ENCODE measurements around the gene IL36B. TPM values are rescaled to one million over a fixed set of nuclear protein-coding genes. Genes with fewer than 3 reads are reported as not detected.

The IL36B gene
- total RNA-seq, 1 experiment from 2014 or later, result not detected

DNA sequence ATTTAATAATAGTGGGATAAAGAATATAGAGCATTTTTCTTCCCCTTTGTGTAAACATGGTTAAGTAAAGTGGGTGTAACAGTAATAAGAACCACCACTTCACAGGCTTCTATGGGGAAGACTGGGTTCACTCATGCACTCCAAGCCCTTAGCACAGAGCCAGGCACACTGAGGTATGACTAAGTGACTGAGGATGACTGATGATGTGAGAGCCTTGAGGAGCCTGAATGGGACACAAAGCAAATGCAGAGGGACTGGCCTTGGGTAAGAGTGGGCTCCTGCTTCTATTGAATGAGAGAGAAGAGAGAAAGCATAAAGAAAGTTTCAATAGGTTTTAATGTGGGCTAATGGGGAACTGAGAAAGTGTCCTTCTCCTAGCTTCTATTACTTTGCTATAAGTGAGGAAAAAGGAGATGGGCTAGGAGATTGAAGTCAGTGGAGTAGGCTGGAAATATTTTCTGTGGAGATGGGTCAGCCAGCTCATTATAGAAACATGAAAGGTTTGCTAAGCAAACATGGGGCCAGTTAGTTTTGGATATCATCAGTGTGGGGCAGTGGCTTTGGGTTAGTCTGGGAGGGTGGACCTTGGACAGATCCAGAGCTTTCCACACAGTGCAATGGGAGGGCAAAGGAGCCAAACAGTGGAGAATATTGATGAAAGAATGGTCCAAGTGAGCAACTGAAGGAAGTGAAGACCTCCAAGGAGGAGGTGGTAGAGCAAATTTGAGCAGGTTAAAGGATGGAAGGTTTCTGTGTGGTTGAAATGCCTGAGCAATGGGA lies 35.7 kb upstream of the IL36B start:
- BruUV-seq (replicated peaks), result no TSS peak
- peaks cover 14% of the 10 kb centered on the region for H3K4me1 Mint-ChIP-seq (ENCODE audit: low read depth, unreplicated experiment)
- no peak for DNase-seq
- no peak overlapping the region for H3K27ac Mint-ChIP-seq (ENCODE audit: unreplicated experiment)
- intact Hi-C loops (cut with micrococcal nuclease; ENCODE audit: unreplicated experiment), result no loop called here
- TF ChIP-seq, protein P1, sequence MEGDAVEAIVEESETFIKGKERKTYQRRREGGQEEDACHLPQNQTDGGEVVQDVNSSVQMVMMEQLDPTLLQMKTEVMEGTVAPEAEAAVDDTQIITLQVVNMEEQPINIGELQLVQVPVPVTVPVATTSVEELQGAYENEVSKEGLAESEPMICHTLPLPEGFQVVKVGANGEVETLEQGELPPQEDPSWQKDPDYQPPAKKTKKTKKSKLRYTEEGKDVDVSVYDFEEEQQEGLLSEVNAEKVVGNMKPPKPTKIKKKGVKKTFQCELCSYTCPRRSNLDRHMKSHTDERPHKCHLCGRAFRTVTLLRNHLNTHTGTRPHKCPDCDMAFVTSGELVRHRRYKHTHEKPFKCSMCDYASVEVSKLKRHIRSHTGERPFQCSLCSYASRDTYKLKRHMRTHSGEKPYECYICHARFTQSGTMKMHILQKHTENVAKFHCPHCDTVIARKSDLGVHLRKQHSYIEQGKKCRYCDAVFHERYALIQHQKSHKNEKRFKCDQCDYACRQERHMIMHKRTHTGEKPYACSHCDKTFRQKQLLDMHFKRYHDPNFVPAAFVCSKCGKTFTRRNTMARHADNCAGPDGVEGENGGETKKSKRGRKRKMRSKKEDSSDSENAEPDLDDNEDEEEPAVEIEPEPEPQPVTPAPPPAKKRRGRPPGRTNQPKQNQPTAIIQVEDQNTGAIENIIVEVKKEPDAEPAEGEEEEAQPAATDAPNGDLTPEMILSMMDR (IDR thresholded peaks at IDR 0.05; ENCODE audit: unreplicated experiment), result no peak
- H3K9me3 Mint-ChIP-seq (ENCODE audit: low read depth, unreplicated experiment), result no peaks in the 10 kb centered on the region
- no peak overlapping the region for H3K4me3 Mint-ChIP-seq (ENCODE audit: low read depth, unreplicated experiment)
- H3K36me3 Mint-ChIP-seq (ENCODE audit: insufficient read depth, unreplicated experiment), result no peaks in the 10 kb centered on the region
- CTCF ChIA-PET, result interaction anchor here (1.2 kb wide), 1 partner anchor 48 kb away, joined by 3 read pairs; no protein-coding TSS in a partner anchor
- no peaks in the 10 kb centered on the region for H3K27me3 Mint-ChIP-seq (ENCODE audit: unreplicated experiment)

DNA sequence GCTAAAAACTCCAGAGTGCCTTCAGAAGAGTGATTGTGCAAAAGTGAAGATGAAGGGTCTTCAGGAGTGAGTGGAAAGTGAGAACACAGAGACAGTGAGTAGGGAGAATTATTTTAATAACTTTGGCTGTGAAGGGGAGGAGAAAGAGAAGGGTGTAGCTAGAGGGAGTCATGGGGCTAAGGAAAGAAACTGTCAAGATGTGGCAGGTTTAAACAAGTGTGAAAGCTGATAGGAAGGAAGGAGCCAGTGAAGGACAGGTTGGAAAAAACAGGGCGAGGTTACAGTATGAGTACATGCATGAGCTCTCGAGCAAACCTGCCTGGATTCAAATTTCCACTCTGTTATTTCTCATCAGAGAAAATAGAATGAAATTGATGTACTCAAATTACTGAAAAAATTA lies 32.9 kb upstream of the IL36B start:
- Mint-ChIP-seq H3K36me3 (ENCODE audit: insufficient read depth, unreplicated experiment) (peaks cover 2% of the 10 kb centered on the region), H3K4me3 (ENCODE audit: low read depth, unreplicated experiment) (no peak overlapping the region), H3K27ac (ENCODE audit: unreplicated experiment) (no peak overlapping the region), H3K27me3 (ENCODE audit: unreplicated experiment) (no peaks in the 10 kb centered on the region), H3K9me3 (ENCODE audit: low read depth, unreplicated experiment) (no peaks in the 10 kb centered on the region), H3K4me1 (ENCODE audit: low read depth, unreplicated experiment) (peaks cover 18% of the 10 kb centered on the region)
- DNase-seq, result no peak
- no TSS peak for BruUV-seq (replicated peaks)
- CTCF ChIA-PET, result no interaction called here
- TF ChIP-seq, protein P1 (IDR thresholded peaks at IDR 0.05; ENCODE audit: unreplicated experiment), result no peak
- intact Hi-C loops (cut with micrococcal nuclease; ENCODE audit: unreplicated experiment), result loop anchor here (2.0 kb wide), 2 partner anchors 33 to 113 kb away; no protein-coding TSS in a partner anchor

DNA sequence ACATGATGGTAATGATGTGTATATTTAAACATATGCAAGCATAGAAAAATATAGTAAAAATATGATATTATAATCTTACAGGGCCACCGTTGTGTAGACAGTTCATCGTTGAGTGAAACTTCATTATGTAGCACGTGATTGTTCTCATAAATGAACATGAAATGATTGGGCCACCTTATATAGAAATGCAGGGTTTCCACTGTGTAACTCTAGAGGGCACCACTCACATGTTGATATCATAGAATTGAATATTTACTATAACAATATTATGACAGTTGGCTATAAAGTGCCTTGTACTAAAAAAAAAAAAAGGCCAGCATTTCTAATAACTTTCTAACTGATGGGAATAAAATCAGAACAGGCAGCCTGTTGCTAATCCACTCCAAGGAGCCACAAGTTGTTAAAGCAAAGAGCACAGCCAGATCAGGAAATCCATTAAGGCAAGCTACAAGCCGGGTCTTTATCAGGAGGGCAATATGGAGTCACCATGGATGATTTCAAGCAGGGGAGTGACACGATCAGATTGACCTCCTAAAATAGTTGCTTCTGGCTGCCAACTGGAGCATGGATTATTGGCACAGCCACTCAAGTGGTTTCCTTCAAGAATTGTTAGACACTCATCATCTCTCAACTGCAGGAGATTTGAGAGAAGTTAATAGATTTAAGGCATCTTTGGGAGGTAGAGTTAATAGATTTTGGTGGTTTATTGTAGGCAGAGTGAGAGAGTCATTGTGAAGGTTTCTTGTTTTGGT lies 31.8 kb upstream of the IL36B start:
- CTCF ChIA-PET, result interaction anchor here (0.6 to 0.7 kb wide), 2 partner anchors 149 to 307 kb away, joined by 3 to 5 read pairs; no protein-coding TSS in a partner anchor
- Mint-ChIP-seq H3K4me3 (ENCODE audit: low read depth, unreplicated experiment) (no peak overlapping the region), H3K4me1 (ENCODE audit: low read depth, unreplicated experiment) (peaks cover 29% of the 10 kb centered on the region), H3K9me3 (ENCODE audit: low read depth, unreplicated experiment) (no peaks in the 10 kb centered on the region), H3K27me3 (ENCODE audit: unreplicated experiment) (no peaks in the 10 kb centered on the region), H3K27ac (ENCODE audit: unreplicated experiment) (no peak overlapping the region), H3K36me3 (ENCODE audit: insufficient read depth, unreplicated experiment) (peaks cover 9% of the 10 kb centered on the region)
- TF ChIP-seq, protein P1 (IDR thresholded peaks at IDR 0.05; ENCODE audit: unreplicated experiment), result no peak
- no TSS peak for BruUV-seq (replicated peaks)
- peak; percentile 38 for DNase-seq
- intact Hi-C loops (cut with micrococcal nuclease; ENCODE audit: unreplicated experiment), result loop anchor here (2.0 to 5.0 kb wide), 4 partner anchors 34 to 308 kb away; no protein-coding TSS in a partner anchor

DNA sequence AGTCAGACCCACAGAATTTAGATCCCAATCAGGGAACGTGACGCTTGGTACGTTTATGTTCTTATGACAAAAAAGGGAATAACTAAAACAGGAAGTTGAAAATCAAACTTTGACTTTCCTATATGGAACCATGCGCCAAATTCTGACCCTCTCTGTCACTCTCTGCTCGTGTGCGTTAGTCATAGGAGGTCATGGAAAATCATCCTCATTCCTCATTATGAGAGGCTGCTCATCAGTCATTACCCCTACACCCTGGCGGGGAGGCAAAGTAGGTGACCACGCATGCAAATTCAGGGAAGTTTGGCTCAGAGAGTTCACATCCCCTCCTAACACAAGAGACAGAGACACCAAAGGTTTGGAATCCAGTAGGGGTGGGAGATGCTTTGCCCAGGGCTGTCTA lies 30.6 kb upstream of the IL36B start:
- no TSS peak for BruUV-seq (replicated peaks)
- Mint-ChIP-seq H3K27ac (ENCODE audit: unreplicated experiment) (no peak overlapping the region), H3K9me3 (ENCODE audit: low read depth, unreplicated experiment) (no peaks in the 10 kb centered on the region), H3K4me1 (ENCODE audit: low read depth, unreplicated experiment) (peaks cover 41% of the 10 kb centered on the region), H3K36me3 (ENCODE audit: insufficient read depth, unreplicated experiment) (peaks cover 12% of the 10 kb centered on the region), H3K27me3 (ENCODE audit: unreplicated experiment) (no peaks in the 10 kb centered on the region), H3K4me3 (ENCODE audit: low read depth, unreplicated experiment) (no peak overlapping the region)
- TF ChIP-seq, protein P1 (IDR thresholded peaks at IDR 0.05; ENCODE audit: unreplicated experiment), result no peak
- intact Hi-C loops (cut with micrococcal nuclease; ENCODE audit: unreplicated experiment), result loop anchor here (5.0 kb wide), 2 partner anchors 54 to 309 kb away; no protein-coding TSS in a partner anchor
- CTCF ChIA-PET, result no interaction called here
- DNase-seq, result no peak
